Measurements from ENCODE around the gene PIGW. TPM values are rescaled to one million over a fixed set of nuclear protein-coding genes. Genes with fewer than 3 reads are reported as not detected.

PIGW gene
- polyA plus RNA-seq, 2 of the 4 experiments (the other 2 are of a cell fraction), result 30.0 to 32.3 TPM

GRCh38 chr17:36485027-36485426 lies 49.8 kb upstream of the PIGW start:
- no peak overlapping the region for H3K27ac ChIP-seq
- 82% methylated on average over 8 of the region's 8 CpGs for WGBS (ENCODE audit: missing lambda C conversion rate)
- ChIA-PET CTCF (interaction anchor here (0.7 to 2.2 kb wide), 4 partner anchors 21 to 517 kb away, joined by 3 to 10 read pairs (median 6); no protein-coding TSS in a partner anchor), POLR2A (no interaction called here)
- peaks cover 2% of the 10 kb centered on the region; the same call in 1 of the 3 replicates for H3K9me3 ChIP-seq
- H3K4me2 ChIP-seq, result no peak overlapping the region
- no peak for DNase-seq (ENCODE audit: low read depth in 1 of 2, low spot score in 1 of 2)
- H3K4me1 ChIP-seq, result peaks cover 14% of the 10 kb centered on the region
- no peak for FAIRE-seq
- H3K4me3 ChIP-seq, result no peak overlapping the region
- no peak for TF ChIP-seq SMC3 (IDR thresholded peaks at IDR 0.05)
- TF ChIP-seq BCL3 (IDR thresholded peaks at IDR 0.05), result no peak
- TF ChIP-seq ZC3H11A (IDR thresholded peaks at IDR 0.05), result no peak
- TF ChIP-seq CEBPB (IDR thresholded peaks at IDR 0.05), result no peak
- TF ChIP-seq NFE2L2 (conservative IDR thresholded peaks at IDR 0.05; ENCODE audit: low read length), result no peak
- no peak for ATAC-seq

- ATAC-seq, result no peak
- CTCF ChIA-PET, result interaction anchor here (0.6 to 2.2 kb wide), 6 partner anchors 9 to 516 kb away, joined by 3 to 10 read pairs (median 5); no protein-coding TSS in a partner anchor
These were observed 49.0 kb upstream of the PIGW start for GRCh38 chr17:36485805-36486203.

More at GRCh38 chr17:36485805-36486203, 49.0 kb upstream of the PIGW start:
- Histone ChIP-seq H3K4me2 (peak overlapping the region; percentile 73), H3K9me3 (peaks cover 6% of the 10 kb centered on the region; the same call in 1 of the 3 replicates), H3K4me1 (peaks cover 14% of the 10 kb centered on the region), H3K27ac (peak overlapping the region; percentile 83 to 95), H3K4me3 (peak overlapping the region; percentile 86)
- WGBS (ENCODE audit: missing lambda C conversion rate), result 66% methylated on average over 10 of the region's 10 CpGs
- DNase-seq (ENCODE audit: low read depth in 1 of 2, low spot score in 1 of 2) (no peak), FAIRE-seq (no peak)
- TF ChIP-seq ZNF302 (CRISPR knock-in tag; IDR thresholded peaks at IDR 0.05) (no peak), SREBF2 (IDR thresholded peaks at IDR 0.05) (no peak), TP53 (CRISPR knock-in tag; IDR thresholded peaks at IDR 0.05) (no peak), HES2 (IDR thresholded peaks at IDR 0.05) (no peak), ATOH8 (CRISPR knock-in tag; IDR thresholded peaks at IDR 0.05; ENCODE audit: low read depth) (no peak), ELK1 (IDR thresholded peaks at IDR 0.05; ENCODE audit: low read depth, low read length) (no peak), NFE2L2 (conservative IDR thresholded peaks at IDR 0.05; ENCODE audit: low read length) (no peak), HOXB5 (CRISPR knock-in tag; IDR thresholded peaks at IDR 0.05) (no peak), CBX2 (IDR thresholded peaks at IDR 0.05; ENCODE audit: borderline replicate concordance, low read depth) (no peak), FOSL2 (IDR thresholded peaks at IDR 0.05) (no peak), FOSL2 (CRISPR knock-in tag; IDR thresholded peaks at IDR 0.05) (no peak), ESRRA (IDR thresholded peaks at IDR 0.05; ENCODE audit: borderline replicate concordance, low read length) (no peak), ZC3H11A (IDR thresholded peaks at IDR 0.05) (no peak), HOXA7 (CRISPR knock-in tag; IDR thresholded peaks at IDR 0.05) (no peak), POLR2AphosphoS2 (conservative IDR thresholded peaks at IDR 0.05; ENCODE audit: low read length) (no peak), HDAC2 (IDR thresholded peaks at IDR 0.05) (no peak), MAX (IDR thresholded peaks at IDR 0.05) (no peak), RCOR1 (IDR thresholded peaks at IDR 0.05; ENCODE audit: low read depth, low read length) (no peak)
- POLR2A ChIA-PET, result interaction anchor here (0.5 to 1.1 kb wide), 4 partner anchors 9 to 516 kb away, joined by 3 to 6 read pairs (median 4); no protein-coding TSS in a partner anchor

Measured in A549 (cell line).